A549 (cell line): Measurements from ENCODE around the gene ITPKC. TPM values are rescaled to one million over a fixed set of nuclear protein-coding genes. Genes with fewer than 3 reads are reported as not detected.

Experiments used
- ATAC-seq, 2 experiments: fragments of 200-7000 bp in 1 of 2; fragments of >200 bp in 1 of 2; cut with Nextera tagmentation in 1 of 2; cut with Tn5 transposase in 1 of 2; 3 replicates each; pipeline versions ENCODE4 v1.8.0 to v1.9.1; 2018 to 2020; ENCODE audit warnings: mild to moderate bottlenecking in 1 of 2, moderate library complexity in 1 of 2
- CTCF ChIA-PET: fragments of 300-600 bp; sonication (Branson Sonifier 250); formaldehyde crosslinking; extraction: SDS; loops from one replicate; lab custom pipeline; 2021; ENCODE audit warnings: antibody characterized with exemption, inconsistent platforms; lab: Yijun Ruan, JAX
- POLR2A ChIA-PET: fragments of 350-600 bp; formaldehyde crosslinking; extraction: SDS; loops from one replicate; lab custom pipeline; 2021; ENCODE audit warnings: antibody characterized with exemption, inconsistent platforms; lab: Yijun Ruan, JAX
- DNase-seq, 2 experiments: peaks; one replicate each; pipeline versions ENCODE4 v3.0.0 to v3.0.0-alpha.2; 2011 to 2016; ENCODE audit warnings: low read depth in 1 of 2, low spot score in 1 of 2
- FAIRE-seq: peaks from 2 replicates; lab custom pipeline; 2011; peaks lifted over from hg19 to GRCh38; lab: Jason Lieb, UNC
- H3K27ac ChIP-seq, 2 experiments: fragments of >200 bp; sonication (Bioruptor Twin); formaldehyde crosslinking; 3 replicates each; pipeline ENCODE4 v1.5.1; 2016 to 2017
- H3K4me1 ChIP-seq: fragments of >200 bp; sonication (Bioruptor Twin); formaldehyde crosslinking; 3 replicates; pipeline ENCODE4 v1.6.1; 2016
- H3K4me2 ChIP-seq: fragments of >200 bp; sonication (Bioruptor Twin); formaldehyde crosslinking; 3 replicates; pipeline ENCODE4 v1.6.1; 2016
- H3K4me3 ChIP-seq: fragments of >200 bp; sonication (Bioruptor Twin); formaldehyde crosslinking; 3 replicates; pipeline ENCODE4 v1.5.1; 2016
- H3K9me3 ChIP-seq: fragments of >200 bp; sonication (Bioruptor Twin); formaldehyde crosslinking; 3 replicates; pipeline ENCODE4 v1.6.1; 2016
- ATOH8 ChIP-seq: fragments of 250-450 bp; sonication (Bioruptor Pico); IDR thresholded peaks from 2 replicates; pipeline ENCODE4 v1.5.0; 2020; ENCODE audit warnings: low read depth, mild to moderate bottlenecking, moderate library complexity
- BCL3 ChIP-seq: fragments of >200 bp; sonication (Bioruptor Twin); formaldehyde crosslinking; IDR thresholded peaks from 3 replicates; pipeline ENCODE4 v1.6.1; 2016
- CHD4 ChIP-seq: fragments of 200-600 bp; sonication (generic); IDR thresholded peaks from 2 replicates; pipeline ENCODE4 v1.6.1; 2016; ENCODE audit warnings: antibody characterized with exemption, mild to moderate bottlenecking, borderline replicate concordance
- E2F6 ChIP-seq: IDR thresholded peaks from 2 replicates; pipeline ENCODE4 v1.6.1; 2012; ENCODE audit warnings: low read depth, borderline replicate concordance
- EP300 ChIP-seq, 2 experiments: fragments of >200 bp; sonication (Bioruptor Twin); formaldehyde crosslinking; IDR thresholded peaks; 2 replicates in 1 of 2; 3 replicates in 1 of 2; pipeline ENCODE4 v1.6.1; 2016 to 2017
- FOSB ChIP-seq: fragments of 250-450 bp; sonication (Bioruptor Pico); IDR thresholded peaks from 2 replicates; pipeline ENCODE4 v1.5.0; 2020; ENCODE audit warnings: mild to moderate bottlenecking, moderate library complexity
- FOXS1 ChIP-seq: fragments of 250-450 bp; sonication (Bioruptor Pico); IDR thresholded peaks from 2 replicates; pipeline ENCODE4 v1.5.0; 2020; ENCODE audit warnings: mild to moderate bottlenecking, moderate library complexity
- GATA3 ChIP-seq: IDR thresholded peaks from 2 replicates; pipeline ENCODE4 v1.6.1; 2012; ENCODE audit warnings: borderline replicate concordance
- HEYL ChIP-seq: fragments of 250-450 bp; sonication (Bioruptor Pico); IDR thresholded peaks from 2 replicates; pipeline ENCODE4 v1.8.0; 2021; ENCODE audit warnings: mild to moderate bottlenecking, moderate library complexity
- HMGXB4 ChIP-seq: fragments of 250-450 bp; sonication (Bioruptor Pico); IDR thresholded peaks from 2 replicates; pipeline ENCODE4 v1.5.0; 2021; ENCODE audit warnings: mild to moderate bottlenecking, moderate library complexity, borderline replicate concordance
- HOXA7 ChIP-seq: fragments of 250-450 bp; sonication (Bioruptor Pico); IDR thresholded peaks from 2 replicates; pipeline ENCODE4 v1.5.0; 2020; ENCODE audit warnings: mild to moderate bottlenecking, moderate library complexity
- KDM5A ChIP-seq: fragments of 200-600 bp; sonication (generic); IDR thresholded peaks from 2 replicates; pipeline ENCODE4 v1.6.1; 2016; ENCODE audit warnings: antibody characterized with exemption, mild to moderate bottlenecking
- MAX ChIP-seq: IDR thresholded peaks from 2 replicates; pipeline ENCODE4 v1.6.1; 2012
- MYC ChIP-seq: IDR thresholded peaks from 2 replicates; pipeline ENCODE4 v1.6.1; 2012; ENCODE audit warnings: mild to moderate bottlenecking, inconsistent platforms, low read length, improper control_type of control experiment, borderline replicate concordance
- NFE2L2 ChIP-seq: fragments of 150-350 bp; conservative IDR thresholded peaks from 2 replicates; pipeline ENCODE4 v1.6.1; 2014; ENCODE audit warnings: low read length
- NPAS2 ChIP-seq: fragments of 250-450 bp; sonication (Bioruptor Pico); IDR thresholded peaks from 2 replicates; pipeline ENCODE4 v1.8.0; 2022; ENCODE audit warnings: mild to moderate bottlenecking, moderate library complexity, borderline replicate concordance
- POLR2A ChIP-seq: IDR thresholded peaks from 2 replicates; pipeline ENCODE4 v1.6.1; 2012; ENCODE audit warnings: mild to moderate bottlenecking, low read length
- RCOR1 ChIP-seq: fragments of 150-350 bp; IDR thresholded peaks from 2 replicates; pipeline ENCODE4 v1.6.1; 2014; ENCODE audit warnings: antibody characterized with exemption, low read length, low read depth
- SMC3 ChIP-seq: fragments of >200 bp; sonication (Bioruptor Twin); formaldehyde crosslinking; IDR thresholded peaks from 3 replicates; pipeline ENCODE4 v1.6.1; 2018; ENCODE audit warnings: inconsistent platforms
- TFCP2L1 ChIP-seq: fragments of 250-450 bp; sonication (Bioruptor Pico); IDR thresholded peaks from 2 replicates; pipeline ENCODE4 v1.5.0; 2021; ENCODE audit warnings: mild to moderate bottlenecking
- USF2 ChIP-seq: fragments of 450-650 bp; IDR thresholded peaks from 2 replicates; pipeline ENCODE4 v1.6.1; 2014; ENCODE audit warnings: antibody characterized with exemption
- ZFP36 ChIP-seq: fragments of 450-650 bp; IDR thresholded peaks from 2 replicates; pipeline ENCODE4 v1.6.1; 2014; ENCODE audit warnings: borderline replicate concordance; ENCODE audit not compliant: partially characterized antibody
- ZNF302 ChIP-seq: fragments of 250-450 bp; sonication (Bioruptor Pico); IDR thresholded peaks from 2 replicates; pipeline ENCODE4 v1.9.0; 2021; ENCODE audit warnings: inconsistent platforms, mild to moderate bottlenecking, moderate library complexity
- WGBS: methylation state at CpG from one replicate; pipeline ENCODE4 v1.1.6; 2017; ENCODE audit errors: missing lambda C conversion rate; 5-methylcytosine and 5-hydroxymethylcytosine counted together
- polyA plus RNA-seq, 4 experiments: library from polyadenylated mRNA; depleted of rRNA in 3 of 4; stranded (reverse); fragments of >200 nt; fragmentation: RNase III in 1 of 4; extraction: RNeasy Plus Mini Kit Qiagen cat#74134 plus additional on column Dnase treatment in 1 of 4; gene quantifications; 2 replicates in 3 of 4; 3 replicates in 1 of 4; pipeline ENCODE4 v1.2.3, GENCODE V29; 2011 to 2017

The ITPKC gene
- polyA plus RNA-seq, 2 of the 4 experiments (the other 2 are of a cell fraction): 6.5 to 7.9 TPM

GRCh38 chr19:40684280-40684679 is 32.6 kb upstream of the ITPKC start:
- Histone ChIP-seq H3K27ac (no peak overlapping the region), H3K4me3 (no peak overlapping the region), H3K9me3 (no peaks in the 10 kb centered on the region), H3K4me2 (no peak overlapping the region), H3K4me1 (peaks cover 19% of the 10 kb centered on the region)
- FAIRE-seq (no peak), DNase-seq (no peak)
- POLR2A ChIA-PET: no interaction called here
- CTCF ChIA-PET: interaction anchor here (0.7 to 14.9 kb wide), 7 partner anchors 11 to 365 kb away, joined by 3 to 140 read pairs (median 3); no protein-coding TSS in a partner anchor
- WGBS: 95% methylated on average over 32 of the region's 32 CpGs
- TF ChIP-seq EP300 (IDR thresholded peaks at IDR 0.05): no peak
- no peak for TF ChIP-seq MAX
- no peak for TF ChIP-seq SMC3
- TF ChIP-seq RCOR1: no peak
- no peak for TF ChIP-seq MYC
- no peak for TF ChIP-seq E2F6
- no peak for TF ChIP-seq FOXS1 (CRISPR knock-in tag)
- no peak for TF ChIP-seq ZFP36
- TF ChIP-seq GATA3: no peak
- TF ChIP-seq, all 56 proteins: peak for 0
- ATAC-seq: no peak

- Histone ChIP-seq H3K4me1 (peaks cover 25% of the 10 kb centered on the region), H3K9me3 (no peaks in the 10 kb centered on the region), H3K4me2 (no peak overlapping the region), H3K27ac (no peak overlapping the region), H3K4me3 (no peak overlapping the region)
- POLR2A ChIA-PET: no interaction called here
- TF ChIP-seq FOSB (CRISPR knock-in tag) (no peak), EP300 (IDR thresholded peaks at IDR 0.05) (no peak), BCL3 (no peak), HMGXB4 (CRISPR knock-in tag) (no peak), KDM5A (no peak), CHD4 (no peak)
- FAIRE-seq: peak; percentile 23
- WGBS: 94% methylated on average over 3 of the region's 3 CpGs
- CTCF ChIA-PET: interaction anchor here (0.6 to 14.9 kb wide), 7 partner anchors 17 to 65 kb away, joined by 3 to 140 read pairs (median 4); partner anchors contain the start of gene ACTMAP
- DNase-seq: no peak
- no peak for ATAC-seq
These were observed 31.8 kb upstream of the ITPKC start for GRCh38 chr19:40685016-40685526.

GRCh38 chr19:40685563-40685962 is 31.3 kb upstream of the ITPKC start:
- TF ChIP-seq TFCP2L1 (CRISPR knock-in tag) (no peak), ZNF302 (no peak), BCL3 (no peak), HOXA7 (CRISPR knock-in tag) (no peak), GATA3 (no peak), HEYL (CRISPR knock-in tag) (no peak), NPAS2 (CRISPR knock-in tag) (no peak), USF2 (no peak), POLR2A (no peak), SMC3 (no peak), ATOH8 (CRISPR knock-in tag) (no peak), FOXS1 (CRISPR knock-in tag) (no peak), NFE2L2 (no peak), EP300 (IDR thresholded peaks at IDR 0.05) (no peak), ZFP36 (no peak)
- TF ChIP-seq, all 56 proteins: peak for 0
- CTCF ChIA-PET: interaction anchor here (0.5 to 3.4 kb wide), 7 partner anchors 12 to 129 kb away, joined by 3 to 11 read pairs (median 4); partner anchors contain the start of gene ACTMAP
- Histone ChIP-seq H3K4me1 (peaks cover 25% of the 10 kb centered on the region), H3K27ac (no peak overlapping the region), H3K4me3 (no peak overlapping the region), H3K9me3 (no peaks in the 10 kb centered on the region), H3K4me2 (no peak overlapping the region)
- peak; percentile 13 for FAIRE-seq
- WGBS: 65% methylated on average over 6 of the region's 6 CpGs
- no peak for ATAC-seq
- POLR2A ChIA-PET: interaction anchor here (0.6 kb wide), 1 partner anchor 35 kb away, joined by 3 read pairs; no protein-coding TSS in a partner anchor
- peak in 1 of 2 experiments; percentile 61 for DNase-seq
